A673 (cell line): ENCODE measurements around the gene UCK2.

Source experiments
- CTCF ChIP-seq: fragments of 300-800, 200-600 bp; sonication (generic); conservative IDR thresholded peaks from 2 replicates; pipeline ENCODE4 v1.5.1; 2017; ENCODE audit warnings: low read depth, mild to moderate bottlenecking, antibody characterized with exemption, low read length, moderate library complexity, mixed read lengths
- EZH2 ChIP-seq: fragments of 200-600 bp; sonication (generic); IDR thresholded peaks from 2 replicates; pipeline ENCODE4 v1.6.1; 2017; ENCODE audit warnings: borderline replicate concordance, low read depth, mild to moderate bottlenecking, mixed read lengths, antibody characterized with exemption, low read length; ENCODE audit not compliant: poor library complexity, severe bottlenecking

DNA sequence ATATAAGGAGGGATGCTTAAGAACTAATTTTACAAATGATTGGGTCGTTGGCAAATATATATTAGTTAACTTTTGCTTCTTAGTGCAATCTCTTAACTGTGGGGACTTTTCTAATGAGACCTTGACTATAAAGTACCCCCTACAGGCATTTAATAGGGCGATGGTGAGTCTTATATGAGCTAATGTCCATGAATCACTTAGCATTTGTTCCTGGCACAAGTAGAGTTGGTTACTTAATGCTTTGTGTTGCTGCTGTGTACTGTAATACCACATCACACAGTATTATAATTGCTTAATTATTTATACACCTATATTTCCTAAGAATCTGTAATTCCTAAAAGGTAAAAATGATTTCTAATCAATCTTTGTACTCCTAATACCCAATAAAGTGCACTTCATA is 33.5 kb upstream of the UCK2 start:
- TF ChIP-seq CTCF, result no peak
- no peak for TF ChIP-seq EZH2
